ENCODE measurements around the gene CARD11. TPM values are rescaled to one million over a fixed set of nuclear protein-coding genes. Genes with fewer than 3 reads are reported as not detected.

The CARD11 gene
- total and polyA plus RNA-seq, 7 experiments from 2014 or later, result 13.3 to 136 (median 113) TPM

DNA sequence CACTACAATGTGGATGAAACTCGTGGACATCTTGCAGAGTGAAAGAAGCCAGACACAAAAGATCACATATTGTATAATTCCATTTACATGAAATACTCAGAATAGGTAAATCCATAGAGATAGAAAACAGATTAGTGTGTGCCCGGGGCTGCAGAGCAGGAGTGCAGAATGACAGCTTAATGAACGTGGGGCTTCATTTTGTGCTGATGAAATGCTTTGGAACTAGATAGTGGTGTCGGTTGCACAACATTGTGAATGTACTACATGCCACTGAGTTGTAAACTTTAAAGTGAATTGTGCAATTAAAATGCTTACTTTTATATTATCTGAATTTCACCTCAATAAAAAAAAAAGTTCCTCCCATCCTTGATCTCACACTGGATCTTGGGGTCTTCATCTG is 31.8 kb upstream of the CARD11 start:
- POLR2A ChIA-PET, result interaction anchor here (1.1 kb wide), 1 partner anchor 19 kb away, joined by 3 read pairs; no protein-coding TSS in a partner anchor
- peaks cover 5 to 16% (median 8%) of the 10 kb centered on the region in 7 donors for H3K4me1 Mint-ChIP-seq

DNA sequence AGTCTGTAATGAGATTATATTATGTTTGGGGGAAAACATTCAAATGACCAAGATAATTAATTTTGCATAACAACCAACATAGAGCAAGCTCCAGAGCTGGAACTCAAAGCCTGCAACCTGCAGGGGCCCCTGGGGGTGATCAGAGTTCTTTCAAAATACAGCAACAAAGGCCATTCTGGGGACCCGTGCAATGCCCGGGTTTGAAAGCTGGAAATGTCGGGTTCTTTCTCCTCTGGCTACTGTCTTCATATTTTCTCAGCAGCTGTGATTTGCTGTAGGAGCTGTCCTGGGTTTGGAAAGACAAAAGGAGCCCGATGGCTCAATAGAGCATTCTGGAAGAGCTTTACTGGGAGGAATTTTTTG is 30.8 kb upstream of the CARD11 start:
- Histone ChIP-seq H3K27ac (ENCODE audit: low read depth, low read length) (no peak overlapping the region), H3K27me3 (ENCODE audit: control insufficient read depth in 2 of 2, insufficient read depth in 2 of 2, low read length in 2 of 2) (no peaks in the 10 kb centered on the region), H3K36me3 (ENCODE audit: control insufficient read depth in 2 of 3, insufficient read depth in 3 of 3, low read length in 3 of 3) (no peaks in the 10 kb centered on the region), H3K9me3 (ENCODE audit: control insufficient read depth in 2 of 3, low read length in 3 of 3) (peaks cover 0 to 4% (median 0%) of the 10 kb centered on the region in 3 experiments), H3K4me3 (ENCODE audit: low read length) (no peak overlapping the region), H3K4me1 (ENCODE audit: control insufficient read depth in 2 of 2, insufficient read depth in 2 of 2, low read length in 2 of 2) (peaks cover 9 to 16% of the 10 kb centered on the region in 2 donors)
- POLR2A ChIA-PET, result interaction anchor here (0.7 kb wide), 1 partner anchor 91 kb away, joined by 4 read pairs; no protein-coding TSS in a partner anchor
- DNase-seq, result no peak
- ATAC-seq, result no peak
- CTCF ChIA-PET, result interaction anchor here (0.9 kb wide), 1 partner anchor 80 kb away, joined by 6 read pairs; no protein-coding TSS in a partner anchor
- Mint-ChIP-seq H3K36me3 (peaks cover 0 to 28% (median 12%) of the 10 kb centered on the region in 5 donors), H3K9me3 (peaks cover 7 to 38% (median 15%) of the 10 kb centered on the region in 11 donors), H3K4me3 (peak overlapping the region in 1 of 10 donors; percentile 33), H3K4me1 (peaks cover 14 to 26% (median 18%) of the 10 kb centered on the region in 7 donors), H3K27ac (no peak overlapping the region), H3K27me3 (no peaks in the 10 kb centered on the region)
- intact Hi-C loops (cut with micrococcal nuclease), result no loop called here

More for the DNA sequence above, 31.8 kb upstream of the CARD11 start:
- DNase-seq (no peak), ATAC-seq (no peak)
- peaks cover 0 to 6% of the 10 kb centered on the region in 2 donors for H3K4me1 ChIP-seq (ENCODE audit: control insufficient read depth in 2 of 2, insufficient read depth in 2 of 2, low read length in 2 of 2)
- Mint-ChIP-seq H3K27ac (no peak overlapping the region), H3K4me3 (no peak overlapping the region), H3K27me3 (no peaks in the 10 kb centered on the region), H3K36me3 (peaks cover 0 to 18% (median 8%) of the 10 kb centered on the region in 5 donors), H3K9me3 (peaks cover 3 to 32% (median 11%) of the 10 kb centered on the region in 11 donors)
- intact Hi-C loops (cut with micrococcal nuclease), result no loop called here
- H3K36me3 ChIP-seq (ENCODE audit: control insufficient read depth in 2 of 3, insufficient read depth in 3 of 3, low read length in 3 of 3), result no peaks in the 10 kb centered on the region
- H3K9me3 ChIP-seq (ENCODE audit: control insufficient read depth in 2 of 3, low read length in 3 of 3), result peaks cover 0 to 4% (median 0%) of the 10 kb centered on the region in 3 experiments
- no peak overlapping the region for H3K27ac ChIP-seq (ENCODE audit: low read depth, low read length)
- CTCF ChIA-PET, result interaction anchor here (0.7 to 1.9 kb wide), 2 partner anchors 10 to 804 kb away, joined by 3 to 8 read pairs; no protein-coding TSS in a partner anchor
- H3K27me3 ChIP-seq (ENCODE audit: control insufficient read depth in 2 of 2, insufficient read depth in 2 of 2, low read length in 2 of 2), result no peaks in the 10 kb centered on the region
- H3K4me3 ChIP-seq (ENCODE audit: low read length), result no peak overlapping the region

DNA sequence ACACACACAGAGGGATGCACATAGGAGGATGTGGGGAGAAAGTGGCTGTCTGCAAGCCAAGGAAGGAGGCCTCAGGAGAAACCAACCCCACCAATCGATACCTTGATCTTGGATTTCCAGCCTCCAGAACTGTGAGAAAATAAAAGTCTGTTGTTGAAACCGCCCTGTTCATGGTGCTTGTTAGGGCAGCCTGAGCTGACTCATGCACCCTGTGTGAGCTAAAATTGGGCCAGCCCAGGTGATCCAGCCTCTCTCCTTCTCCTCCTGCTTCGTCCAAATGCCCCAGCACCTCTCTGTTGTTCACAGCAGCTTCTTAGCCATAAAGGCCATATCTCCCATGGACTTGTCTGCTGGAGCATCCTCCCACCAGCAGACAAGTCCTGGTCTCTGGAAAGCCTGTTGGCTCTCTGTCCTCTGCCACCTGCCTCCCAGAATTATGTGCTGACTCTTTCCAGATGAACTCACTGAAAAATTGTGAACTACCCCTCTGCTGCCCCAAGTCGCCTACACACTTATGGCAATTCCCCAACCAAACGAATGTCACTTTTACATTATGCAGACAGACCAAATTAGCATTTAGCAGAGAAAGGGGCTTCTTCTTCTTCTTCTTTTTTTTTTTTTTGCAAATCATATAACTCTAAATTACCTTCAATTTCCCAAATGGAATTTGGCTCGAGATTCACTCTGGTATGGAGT is 30.2 kb upstream of the CARD11 start:
- POLR2A ChIA-PET, result interaction anchor here (0.6 to 0.7 kb wide), 2 partner anchors 91 to 222 kb away, joined by 4 to 6 read pairs; no protein-coding TSS in a partner anchor
- peaks cover 20 to 32% (median 23%) of the 10 kb centered on the region in 7 donors for H3K4me1 Mint-ChIP-seq
- Histone ChIP-seq H3K4me3 (ENCODE audit: low read length) (no peak overlapping the region), H3K27ac (ENCODE audit: low read depth, low read length) (no peak overlapping the region), H3K9me3 (ENCODE audit: control insufficient read depth in 2 of 3, low read length in 3 of 3) (peaks cover 0 to 4% (median 0%) of the 10 kb centered on the region in 3 experiments), H3K4me1 (ENCODE audit: control insufficient read depth in 2 of 2, insufficient read depth in 2 of 2, low read length in 2 of 2) (peaks cover 12 to 21% of the 10 kb centered on the region in 2 donors), H3K36me3 (ENCODE audit: control insufficient read depth in 2 of 3, insufficient read depth in 3 of 3, low read length in 3 of 3) (no peaks in the 10 kb centered on the region), H3K27me3 (ENCODE audit: control insufficient read depth in 2 of 2, insufficient read depth in 2 of 2, low read length in 2 of 2) (no peaks in the 10 kb centered on the region)
- H3K27ac Mint-ChIP-seq, result no peak overlapping the region
- intact Hi-C loops (cut with micrococcal nuclease), result no loop called here
- H3K9me3 Mint-ChIP-seq, result peaks cover 7 to 35% (median 15%) of the 10 kb centered on the region in 11 donors
- no peaks in the 10 kb centered on the region for H3K27me3 Mint-ChIP-seq
- H3K4me3 Mint-ChIP-seq, result no peak overlapping the region
- ATAC-seq (no peak), DNase-seq (no peak)
- H3K36me3 Mint-ChIP-seq, result peaks cover 0 to 31% (median 12%) of the 10 kb centered on the region in 5 donors
- CTCF ChIA-PET, result interaction anchor here (0.9 kb wide), 1 partner anchor 81 kb away, joined by 6 read pairs; no protein-coding TSS in a partner anchor

DNA sequence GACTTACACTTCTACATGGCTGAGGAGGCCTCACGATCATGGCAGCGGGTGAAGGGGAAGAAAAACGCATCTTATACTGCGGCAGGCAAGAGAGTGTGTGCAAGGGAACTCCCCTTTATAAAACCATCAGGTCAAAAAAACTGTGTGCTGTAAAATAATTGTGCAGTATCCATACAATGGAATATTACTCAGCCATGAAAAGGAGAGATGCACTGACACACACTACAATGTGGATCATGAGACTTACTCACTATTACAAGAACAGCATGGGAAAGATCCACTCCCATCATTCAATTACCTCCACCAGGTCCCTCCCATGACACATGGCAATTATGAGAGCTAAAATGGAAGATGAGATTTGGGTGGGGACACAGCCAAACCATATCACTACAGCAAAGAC is 27.2 kb upstream of the CARD11 start:
- ChIA-PET POLR2A (interaction anchor here (1.6 kb wide), 1 partner anchor 16 kb away, joined by 4 read pairs; no protein-coding TSS in a partner anchor), CTCF (interaction anchor here (0.8 kb wide), 1 partner anchor 21 kb away, joined by 3 read pairs; no protein-coding TSS in a partner anchor)
- peaks cover 7 to 27% (median 14%) of the 10 kb centered on the region in 11 donors for H3K9me3 Mint-ChIP-seq
- DNase-seq (no peak), ATAC-seq (no peak)
- peaks cover 39 to 62% (median 53%) of the 10 kb centered on the region in 7 donors for H3K4me1 Mint-ChIP-seq
- intact Hi-C loops (cut with micrococcal nuclease), result no loop called here
- no peaks in the 10 kb centered on the region for H3K36me3 ChIP-seq (ENCODE audit: control insufficient read depth in 2 of 3, insufficient read depth in 3 of 3, low read length in 3 of 3)
- no peak overlapping the region for H3K27ac ChIP-seq (ENCODE audit: low read depth, low read length)
- H3K36me3 Mint-ChIP-seq, result peaks cover 0 to 31% (median 9%) of the 10 kb centered on the region in 5 donors
- H3K9me3 ChIP-seq (ENCODE audit: control insufficient read depth in 2 of 3, low read length in 3 of 3), result peaks cover 0 to 1% (median 0%) of the 10 kb centered on the region in 3 experiments
- peaks cover 33 to 51% of the 10 kb centered on the region in 2 donors for H3K4me1 ChIP-seq (ENCODE audit: control insufficient read depth in 2 of 2, insufficient read depth in 2 of 2, low read length in 2 of 2)
- no peak overlapping the region for H3K27ac Mint-ChIP-seq
- peak overlapping the region in 1 of 10 donors; percentile 3 for H3K4me3 Mint-ChIP-seq
- no peaks in the 10 kb centered on the region for H3K27me3 ChIP-seq (ENCODE audit: control insufficient read depth in 2 of 2, insufficient read depth in 2 of 2, low read length in 2 of 2)
- no peaks in the 10 kb centered on the region for H3K27me3 Mint-ChIP-seq
- H3K4me3 ChIP-seq (ENCODE audit: low read length), result no peak overlapping the region

DNA sequence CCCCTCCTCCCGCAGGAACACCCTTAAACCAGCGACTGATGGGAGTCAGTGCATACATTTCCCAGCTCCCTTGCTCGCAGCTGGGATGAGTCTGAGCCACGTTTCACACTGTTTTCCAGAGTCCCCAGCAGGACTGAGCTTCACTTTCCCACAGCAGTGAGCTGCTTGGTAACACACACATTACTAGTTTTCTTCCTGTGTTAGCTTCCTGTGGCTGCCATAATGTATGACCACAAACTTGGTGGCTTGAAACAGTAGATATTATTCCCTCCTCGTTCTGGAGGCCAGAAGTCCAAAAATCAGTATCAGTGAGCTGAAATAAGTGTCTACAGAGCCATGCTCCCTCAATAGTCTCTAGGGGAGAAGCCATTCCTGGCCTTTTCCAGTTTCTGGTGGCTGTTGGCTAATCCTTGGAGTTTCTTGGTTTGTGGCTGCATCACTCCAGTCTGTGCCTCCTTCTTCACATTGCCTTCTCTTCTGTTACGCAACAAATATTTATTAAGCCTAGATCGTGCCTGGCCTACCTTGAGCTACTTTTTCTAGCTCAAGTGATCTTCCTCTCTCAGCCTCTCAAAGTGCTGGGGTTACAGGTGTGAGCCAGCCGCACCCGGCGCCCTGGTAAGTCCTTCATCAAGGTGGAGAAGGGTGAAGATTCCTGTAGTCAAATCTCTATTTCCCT is 26.2 kb upstream of the CARD11 start:
- ChIA-PET POLR2A (interaction anchor here (0.5 to 2.9 kb wide), 11 partner anchors 17 to 212 kb away, joined by 3 to 18 read pairs (median 4); no protein-coding TSS in a partner anchor), CTCF (interaction anchor here (0.7 to 2.6 kb wide), 6 partner anchors 16 to 85 kb away, joined by 3 to 13 read pairs (median 4); no protein-coding TSS in a partner anchor)
- intact Hi-C loops (cut with micrococcal nuclease), result loop anchor here in 1 of 2 donors (5.0 to 10.0 kb wide), 2 partner anchors 37 to 205 kb away; no protein-coding TSS in a partner anchor
- peaks cover 0 to 36% (median 9%) of the 10 kb centered on the region in 5 donors for H3K36me3 Mint-ChIP-seq
- no peak for DNase-seq
- H3K4me1 Mint-ChIP-seq, result peaks cover 49 to 72% (median 63%) of the 10 kb centered on the region in 7 donors
- peak overlapping the region; percentile 42 to 71 (median 65) for H3K4me3 Mint-ChIP-seq
- ATAC-seq, result peak; percentile 44
- Histone ChIP-seq H3K36me3 (ENCODE audit: control insufficient read depth in 2 of 3, insufficient read depth in 3 of 3, low read length in 3 of 3) (no peaks in the 10 kb centered on the region), H3K27ac (ENCODE audit: low read depth, low read length) (peak overlapping the region; percentile 44), H3K4me3 (ENCODE audit: low read length) (peak overlapping the region; percentile 22), H3K9me3 (ENCODE audit: control insufficient read depth in 2 of 3, low read length in 3 of 3) (no peaks in the 10 kb centered on the region), H3K4me1 (ENCODE audit: control insufficient read depth in 2 of 2, insufficient read depth in 2 of 2, low read length in 2 of 2) (peaks cover 42 to 61% of the 10 kb centered on the region in 2 donors), H3K27me3 (ENCODE audit: control insufficient read depth in 2 of 2, insufficient read depth in 2 of 2, low read length in 2 of 2) (no peaks in the 10 kb centered on the region)
- H3K27ac Mint-ChIP-seq, result peak overlapping the region; percentile 42 to 91 (median 81)
- H3K27me3 Mint-ChIP-seq, result no peaks in the 10 kb centered on the region
- peaks cover 7 to 19% (median 14%) of the 10 kb centered on the region in 11 donors for H3K9me3 Mint-ChIP-seq

DNA sequence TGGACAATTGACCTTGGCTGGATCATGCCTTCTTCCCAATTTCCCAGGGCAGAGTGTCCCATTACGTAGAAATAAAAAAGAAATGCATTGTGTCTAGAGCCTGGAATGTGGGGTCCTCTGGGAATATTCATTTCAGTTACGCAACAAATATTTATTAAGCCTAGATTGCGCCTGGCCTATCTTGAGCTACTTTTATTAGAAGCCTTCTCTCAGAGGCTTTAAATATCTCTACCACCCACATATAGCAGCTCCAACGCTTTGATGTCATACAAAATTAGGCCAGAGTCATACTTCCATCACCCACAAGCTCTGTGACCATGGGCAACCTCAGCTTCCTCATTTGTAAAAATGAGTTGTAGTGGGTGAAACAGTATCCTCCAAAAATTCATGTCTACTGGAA is 24.9 kb upstream of the CARD11 start:
- peaks cover 58 to 82% (median 69%) of the 10 kb centered on the region in 7 donors for H3K4me1 Mint-ChIP-seq
- H3K4me3 Mint-ChIP-seq, result peak overlapping the region in 8 of 10 donors; percentile 27 to 71 (median 56)
- peak overlapping the region in 7 of 9 donors; percentile 14 to 87 (median 81) for H3K27ac Mint-ChIP-seq
- Histone ChIP-seq H3K9me3 (ENCODE audit: control insufficient read depth in 2 of 3, low read length in 3 of 3) (no peaks in the 10 kb centered on the region), H3K27me3 (ENCODE audit: control insufficient read depth in 2 of 2, insufficient read depth in 2 of 2, low read length in 2 of 2) (no peaks in the 10 kb centered on the region), H3K4me3 (ENCODE audit: low read length) (no peak overlapping the region), H3K4me1 (ENCODE audit: control insufficient read depth in 2 of 2, insufficient read depth in 2 of 2, low read length in 2 of 2) (peaks cover 53 to 69% of the 10 kb centered on the region in 2 donors), H3K36me3 (ENCODE audit: control insufficient read depth in 2 of 3, insufficient read depth in 3 of 3, low read length in 3 of 3) (no peaks in the 10 kb centered on the region), H3K27ac (ENCODE audit: low read depth, low read length) (no peak overlapping the region)
- no peaks in the 10 kb centered on the region for H3K27me3 Mint-ChIP-seq
- ATAC-seq (peak; percentile 53), DNase-seq (no peak)
- ChIA-PET CTCF (interaction anchor here (1.1 to 2.6 kb wide), 4 partner anchors 21 to 84 kb away, joined by 3 to 13 read pairs (median 5); no protein-coding TSS in a partner anchor), POLR2A (interaction anchor here (2.9 kb wide), 1 partner anchor 23 kb away, joined by 18 read pairs; no protein-coding TSS in a partner anchor)
- intact Hi-C loops (cut with micrococcal nuclease), result loop anchor here in 1 of 2 donors (5.0 to 10.0 kb wide), 2 partner anchors 39 to 204 kb away; no protein-coding TSS in a partner anchor
- peaks cover 7 to 19% (median 14%) of the 10 kb centered on the region in 11 donors for H3K9me3 Mint-ChIP-seq
- H3K36me3 Mint-ChIP-seq, result peaks cover 0 to 36% (median 9%) of the 10 kb centered on the region in 5 donors
